Urinary bladder (tissue), 4 donors: ENCODE data around the gene TRIM33. TPM values are rescaled to one million over a fixed set of nuclear protein-coding genes. Genes with fewer than 3 reads are reported as not detected.

Source experiments
- DNase-seq: peaks from one replicate; pipeline ENCODE4 v3.0.0-alpha.2; 2015; ENCODE audit errors: extremely low spot score
- H3K27ac ChIP-seq: one replicate; pipeline ENCODE4 v1.5.1; 2013; ENCODE audit warnings: low read depth, mild to moderate bottlenecking, moderate library complexity
- H3K36me3 ChIP-seq: one replicate; pipeline ENCODE4 v1.6.1; 2013; ENCODE audit warnings: mild to moderate bottlenecking, moderate library complexity; ENCODE audit not compliant: insufficient read depth
- H3K4me1 ChIP-seq: one replicate; pipeline ENCODE4 v1.6.1; 2013; ENCODE audit warnings: mild to moderate bottlenecking, moderate library complexity; ENCODE audit not compliant: insufficient read depth
- H3K4me3 ChIP-seq: one replicate; pipeline ENCODE4 v1.5.1; 2013; ENCODE audit warnings: low read depth, low read length
- WGBS: extraction: QIAGEN DNeasy Blood & Tissue Kit; methylation state at CpG from one replicate; pipeline ENCODE4 v1.1.7; 2013; 5-methylcytosine and 5-hydroxymethylcytosine counted together
- polyA plus RNA-seq: library from polyadenylated mRNA; stranded (reverse); fragments of 200-250 nt; gene quantifications from one replicate; pipeline ENCODE4 v1.2.3, GENCODE V29; 2013
- total RNA-seq: library from RNA; depleted of rRNA; stranded (reverse); fragments of >200 nt; gene quantifications from one replicate; pipeline ENCODE4 v1.2.3, GENCODE V29; 2014
- donor health status: healthy with polysubstance abuse.
- donor health status: healthy.

TRIM33 gene
- total RNA-seq (87.7 TPM), polyA plus RNA-seq (11.8 TPM)

- peak within 1 kb of the TSS; percentile 95 for H3K4me3 ChIP-seq
- WGBS = under 1% methylated on average over 90 of the region's 90 CpGs
- H3K4me1 ChIP-seq = peaks cover 2% of the 10 kb centered on the region
- no peaks in the 10 kb centered on the region for H3K36me3 ChIP-seq
- DNase-seq = peak; percentile 76
- H3K27ac ChIP-seq = peak within 1 kb of the TSS; percentile 92
These were observed at the start of gene TRIM33 for GRCh38 chr1:114511032-114511785. TRIM33 (minus strand) TSS chr1:114511203; CDS start chr1:114511076, 127 bp downstream.

- Histone ChIP-seq H3K27ac (no peak overlapping the region), H3K36me3 (no peaks in the 10 kb centered on the region), H3K4me1 (no peaks in the 10 kb centered on the region), H3K4me3 (no peak overlapping the region)
- WGBS = 82% methylated on average over 3 of the region's 3 CpGs
- no peak for DNase-seq
These were observed 48.4 kb upstream of the TRIM33 start for GRCh38 chr1:114559356-114559755.

GRCh38 chr1:114558544-114558943 lies 47.5 kb upstream of the TRIM33 start:
- Histone ChIP-seq H3K4me1 (no peaks in the 10 kb centered on the region), H3K4me3 (no peak overlapping the region), H3K36me3 (no peaks in the 10 kb centered on the region), H3K27ac (no peak overlapping the region)
- DNase-seq = no peak
- WGBS = 94% methylated on average over 1 of the region's 1 CpG

- Histone ChIP-seq H3K4me1 (no peaks in the 10 kb centered on the region), H3K4me3 (no peak overlapping the region), H3K27ac (no peak overlapping the region), H3K36me3 (no peaks in the 10 kb centered on the region)
- no peak for DNase-seq
- 74% methylated on average over 2 of the region's 2 CpGs for WGBS
These were observed 43.6 kb upstream of the TRIM33 start for GRCh38 chr1:114554577-114554976.

- no peak overlapping the region for H3K4me3 ChIP-seq
- no peak for DNase-seq
- H3K36me3 ChIP-seq = no peaks in the 10 kb centered on the region
- 95% methylated on average over 7 of the region's 7 CpGs for WGBS
- H3K27ac ChIP-seq = no peak overlapping the region
- H3K4me1 ChIP-seq = no peaks in the 10 kb centered on the region
These were observed 41.2 kb upstream of the TRIM33 start for GRCh38 chr1:114552106-114552639.

GRCh38 chr1:114551400-114551799 lies 40.4 kb upstream of the TRIM33 start:
- H3K4me1 ChIP-seq = no peaks in the 10 kb centered on the region
- H3K36me3 ChIP-seq = no peaks in the 10 kb centered on the region
- H3K27ac ChIP-seq = no peak overlapping the region
- no peak for DNase-seq
- no peak overlapping the region for H3K4me3 ChIP-seq
- WGBS = 83% methylated on average over 4 of the region's 4 CpGs

GRCh38 chr1:114550336-114550735 lies 39.3 kb upstream of the TRIM33 start:
- DNase-seq = no peak
- Histone ChIP-seq H3K36me3 (no peaks in the 10 kb centered on the region), H3K4me1 (no peaks in the 10 kb centered on the region), H3K27ac (no peak overlapping the region), H3K4me3 (no peak overlapping the region)
- WGBS = 84% methylated on average over 2 of the region's 2 CpGs

GRCh38 chr1:114549137-114549536 lies 38.1 kb upstream of the TRIM33 start:
- Histone ChIP-seq H3K4me1 (no peaks in the 10 kb centered on the region), H3K27ac (no peak overlapping the region), H3K4me3 (no peak overlapping the region), H3K36me3 (no peaks in the 10 kb centered on the region)
- DNase-seq = no peak
- WGBS = 74% methylated on average over 4 of the region's 4 CpGs

- WGBS = 68% methylated on average over 1 of the region's 1 CpG
- no peak for DNase-seq
- no peaks in the 10 kb centered on the region for H3K4me1 ChIP-seq
- H3K27ac ChIP-seq = no peak overlapping the region
- no peak overlapping the region for H3K4me3 ChIP-seq
- H3K36me3 ChIP-seq = no peaks in the 10 kb centered on the region
These were observed 36.1 kb upstream of the TRIM33 start for GRCh38 chr1:114547076-114547475.

GRCh38 chr1:114545796-114546195 lies 34.8 kb upstream of the TRIM33 start:
- WGBS = 85% methylated on average over 2 of the region's 2 CpGs
- no peaks in the 10 kb centered on the region for H3K36me3 ChIP-seq
- no peak for DNase-seq
- H3K27ac ChIP-seq = no peak overlapping the region
- H3K4me1 ChIP-seq = no peaks in the 10 kb centered on the region
- no peak overlapping the region for H3K4me3 ChIP-seq

GRCh38 chr1:114545315-114545714 lies 34.3 kb upstream of the TRIM33 start:
- WGBS = 32% methylated on average over 1 of the region's 1 CpG
- DNase-seq = no peak

GRCh38 chr1:114540821-114541220 lies 29.8 kb upstream of the TRIM33 start:
- H3K36me3 ChIP-seq = no peaks in the 10 kb centered on the region
- H3K4me3 ChIP-seq = no peak overlapping the region
- WGBS = 49% methylated on average over 6 of the region's 6 CpGs
- H3K27ac ChIP-seq = no peak overlapping the region
- no peaks in the 10 kb centered on the region for H3K4me1 ChIP-seq
- no peak for DNase-seq

More at GRCh38 chr1:114545315-114545714, 34.3 kb upstream of the TRIM33 start:
- no peak overlapping the region for H3K27ac ChIP-seq
- H3K4me1 ChIP-seq = no peaks in the 10 kb centered on the region
- H3K36me3 ChIP-seq = no peaks in the 10 kb centered on the region
- no peak overlapping the region for H3K4me3 ChIP-seq

- Histone ChIP-seq H3K4me1 (no peaks in the 10 kb centered on the region), H3K4me3 (no peak overlapping the region), H3K27ac (no peak overlapping the region), H3K36me3 (no peaks in the 10 kb centered on the region)
- DNase-seq = no peak
- 32% methylated on average over 3 of the region's 3 CpGs for WGBS
These were observed 29.3 kb upstream of the TRIM33 start for GRCh38 chr1:114540272-114540671.

GRCh38 chr1:114536043-114536442 lies 25.0 kb upstream of the TRIM33 start:
- H3K36me3 ChIP-seq = no peaks in the 10 kb centered on the region
- 91% methylated on average over 7 of the region's 7 CpGs for WGBS

More at GRCh38 chr1:114536043-114536442, 25.0 kb upstream of the TRIM33 start:
- H3K4me1 ChIP-seq = no peaks in the 10 kb centered on the region
- no peak overlapping the region for H3K4me3 ChIP-seq
- no peak overlapping the region for H3K27ac ChIP-seq
- no peak for DNase-seq
